T-helper 1 cell treated with Interleukin-12 subunit alpha and Interleukin-12 subunit beta and Interleukin-4 antibody, amounts not matched to agents 30 μg/mL and 1 μg/mL, for 36 hours (primary cell): ENCODE measurements around the gene MRPS34.

Experiments used
- H3K27ac Mint-ChIP-seq: one replicate; pipeline ENCODE4 v1.8.0; 2021; ENCODE audit warnings: mild to moderate bottlenecking, mixed read lengths
- H3K27me3 Mint-ChIP-seq: one replicate; pipeline ENCODE4 v1.8.0; 2021; ENCODE audit warnings: low read depth, mixed read lengths
- H3K36me3 Mint-ChIP-seq: one replicate; pipeline ENCODE4 v1.8.0; 2021; ENCODE audit warnings: low read depth, mixed read lengths
- H3K4me1 Mint-ChIP-seq: one replicate; pipeline ENCODE4 v1.8.0; 2021; ENCODE audit warnings: low read depth, mixed read lengths
- H3K4me3 Mint-ChIP-seq: one replicate; pipeline ENCODE4 v1.8.0; 2021; ENCODE audit warnings: mild to moderate bottlenecking, moderate library complexity, mixed read lengths
- H3K9me3 Mint-ChIP-seq: one replicate; pipeline ENCODE4 v1.8.0; 2021; ENCODE audit warnings: mixed read lengths

The MRPS34 gene

DNA sequence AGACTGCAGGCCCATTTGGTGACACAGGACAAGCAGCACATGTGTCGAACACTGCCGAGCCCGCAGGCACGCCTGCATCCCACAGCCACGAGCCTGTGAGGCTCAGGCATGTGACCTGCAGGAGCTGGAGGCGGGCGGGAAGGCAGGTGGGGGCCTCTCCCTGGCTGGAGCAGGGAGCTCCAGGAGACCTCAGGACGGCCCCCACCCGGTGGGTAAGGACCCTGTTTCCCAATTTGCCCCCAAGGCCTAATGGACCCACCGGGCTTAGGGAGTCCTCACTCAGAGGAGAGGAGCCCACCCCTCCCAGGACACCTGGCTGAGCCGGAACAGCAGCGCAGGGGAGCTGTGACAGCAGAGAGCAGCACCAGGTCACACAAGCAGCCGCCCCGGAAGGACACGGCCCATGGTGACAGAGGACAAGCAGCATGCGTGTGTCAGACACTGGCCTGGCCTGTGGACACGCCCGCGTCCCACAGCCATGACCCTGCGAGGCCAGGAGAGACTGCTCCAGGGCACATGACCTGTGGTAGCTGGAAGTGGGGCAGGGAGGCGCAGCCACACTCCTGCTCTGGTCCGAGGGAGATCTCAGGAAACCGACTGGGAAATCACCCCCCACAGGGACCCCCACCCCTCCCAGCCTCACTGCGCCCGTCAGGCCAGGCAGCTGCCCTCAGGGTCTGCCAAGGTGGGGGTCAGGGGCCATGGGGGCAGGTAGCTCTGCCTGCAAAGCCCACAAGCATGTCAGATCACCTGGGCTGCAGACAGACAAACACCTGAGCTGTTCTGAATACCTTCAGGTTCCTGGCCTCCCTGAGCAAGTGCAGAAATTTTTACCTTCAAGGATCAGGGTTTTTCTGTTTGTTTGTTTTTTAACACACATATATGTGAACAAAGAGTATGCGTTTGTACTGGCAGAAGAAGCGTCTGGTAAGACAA is 7.1 kb upstream of the MRPS34 start:
- H3K27me3 Mint-ChIP-seq, result no peaks in the 10 kb centered on the region
- H3K4me3 Mint-ChIP-seq, result peak overlapping the region; percentile 17
- peaks cover 3% of the 10 kb centered on the region for H3K4me1 Mint-ChIP-seq
- peaks cover 4% of the 10 kb centered on the region for H3K36me3 Mint-ChIP-seq
- H3K27ac Mint-ChIP-seq, result no peak overlapping the region
- no peaks in the 10 kb centered on the region for H3K9me3 Mint-ChIP-seq

GRCh38 chr16:1779234-1779701 is 6.3 kb upstream of the MRPS34 start:
- no peak overlapping the region for H3K4me3 Mint-ChIP-seq
- no peaks in the 10 kb centered on the region for H3K9me3 Mint-ChIP-seq
- H3K4me1 Mint-ChIP-seq, result peaks cover 3% of the 10 kb centered on the region
- no peaks in the 10 kb centered on the region for H3K27me3 Mint-ChIP-seq
- peaks cover 4% of the 10 kb centered on the region for H3K36me3 Mint-ChIP-seq
- H3K27ac Mint-ChIP-seq, result no peak overlapping the region

DNA sequence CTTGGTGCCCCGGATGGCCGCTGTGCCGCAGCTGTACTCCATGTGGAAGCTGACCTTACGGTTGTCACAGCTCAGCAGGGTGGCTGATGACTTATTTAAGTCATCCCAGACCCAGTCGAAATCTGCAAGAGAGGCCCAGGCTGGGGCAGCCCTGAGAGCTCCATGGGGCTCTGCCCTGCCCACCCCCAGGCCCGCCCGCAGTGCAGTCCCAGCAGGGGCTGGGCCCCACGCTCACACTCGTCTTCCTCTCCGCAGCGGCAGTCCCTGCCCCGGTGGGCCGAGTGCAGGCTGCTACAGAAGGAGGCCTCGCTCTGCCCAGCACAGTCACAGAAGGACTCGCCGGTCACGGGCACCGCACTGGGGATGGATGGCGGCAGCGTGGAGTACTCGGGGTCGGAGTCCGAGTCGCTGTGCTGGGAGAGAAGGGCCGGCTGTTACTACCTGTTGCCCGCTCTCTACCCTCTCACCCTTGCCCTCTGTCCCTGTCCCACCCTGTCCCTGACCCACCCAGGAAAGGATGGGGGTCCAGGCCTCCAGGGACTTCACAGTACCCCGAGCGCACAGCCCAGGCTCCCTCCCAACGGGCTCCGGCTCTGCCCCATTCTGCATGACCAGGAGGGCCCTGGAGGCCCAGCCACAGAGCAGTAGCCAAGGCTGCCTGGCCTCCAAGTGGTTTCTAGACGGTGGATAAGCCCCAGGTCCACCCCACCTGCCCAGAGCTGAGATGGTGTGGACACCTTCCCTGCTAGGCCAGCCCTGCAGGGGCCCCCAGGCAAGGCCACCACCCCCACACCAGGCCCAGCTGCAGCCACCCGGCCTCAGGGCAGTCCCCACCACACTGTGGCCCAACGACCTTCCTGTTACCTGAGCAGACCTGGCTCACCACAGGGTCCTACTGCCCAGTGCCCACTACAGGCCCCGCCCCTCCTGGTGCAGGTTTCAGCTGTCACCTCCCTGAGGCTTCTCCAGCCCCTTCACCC is 5.6 kb upstream of the MRPS34 start:
- no peaks in the 10 kb centered on the region for H3K9me3 Mint-ChIP-seq
- no peak overlapping the region for H3K27ac Mint-ChIP-seq
- peaks cover 4% of the 10 kb centered on the region for H3K36me3 Mint-ChIP-seq
- H3K4me3 Mint-ChIP-seq, result no peak overlapping the region
- H3K27me3 Mint-ChIP-seq, result no peaks in the 10 kb centered on the region
- H3K4me1 Mint-ChIP-seq, result peaks cover 3% of the 10 kb centered on the region

GRCh38 chr16:1777375-1778199 is 4.7 kb upstream of the MRPS34 start:
- no peak overlapping the region for H3K4me3 Mint-ChIP-seq
- peaks cover 3% of the 10 kb centered on the region for H3K4me1 Mint-ChIP-seq

DNA sequence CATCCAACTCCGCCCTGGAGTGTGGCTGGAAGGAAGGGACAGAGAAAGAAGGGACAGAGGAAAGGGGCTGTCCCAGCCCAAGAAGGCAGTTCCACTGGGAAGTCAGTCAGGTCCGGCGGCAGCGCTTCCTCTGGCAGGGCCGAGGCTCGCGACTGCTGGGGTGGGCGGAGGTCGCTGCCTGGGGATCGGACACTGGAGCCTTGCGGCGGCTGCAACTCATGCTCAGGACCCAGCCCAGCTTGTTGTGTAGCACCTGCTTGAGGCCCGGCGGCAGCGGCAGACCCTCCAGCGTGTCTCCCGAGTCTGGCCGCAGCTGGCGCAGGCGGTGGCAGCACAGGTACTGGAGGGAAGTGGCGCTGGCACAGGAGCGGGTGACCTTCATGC is 4.0 kb upstream of the MRPS34 start:
- Mint-ChIP-seq H3K27me3 (no peaks in the 10 kb centered on the region), H3K27ac (no peak overlapping the region), H3K4me3 (no peak overlapping the region), H3K36me3 (peaks cover 7% of the 10 kb centered on the region), H3K4me1 (peaks cover 7% of the 10 kb centered on the region), H3K9me3 (no peaks in the 10 kb centered on the region)

More at GRCh38 chr16:1777375-1778199, 4.7 kb upstream of the MRPS34 start:
- peaks cover 1% of the 10 kb centered on the region for H3K36me3 Mint-ChIP-seq
- H3K27ac Mint-ChIP-seq, result no peak overlapping the region
- H3K27me3 Mint-ChIP-seq, result no peaks in the 10 kb centered on the region
- no peaks in the 10 kb centered on the region for H3K9me3 Mint-ChIP-seq

DNA sequence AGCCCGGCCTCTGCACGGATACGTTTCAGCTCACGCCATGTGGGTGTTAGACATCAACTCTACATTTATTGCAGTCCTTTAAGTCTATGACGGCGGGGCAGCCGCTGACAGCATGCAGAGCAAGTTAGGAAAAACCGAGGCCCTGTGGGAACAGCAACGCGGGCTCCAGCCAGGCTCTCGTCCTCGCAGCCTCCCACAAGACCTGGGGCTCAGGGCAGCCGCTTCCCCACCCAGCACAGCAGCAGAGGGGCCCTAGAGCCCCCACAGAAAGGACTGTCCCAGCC is 3.7 kb upstream of the MRPS34 start:
- Mint-ChIP-seq H3K27ac (no peak overlapping the region), H3K36me3 (peaks cover 10% of the 10 kb centered on the region), H3K4me3 (no peak overlapping the region), H3K9me3 (no peaks in the 10 kb centered on the region), H3K27me3 (no peaks in the 10 kb centered on the region), H3K4me1 (peaks cover 5% of the 10 kb centered on the region)

DNA sequence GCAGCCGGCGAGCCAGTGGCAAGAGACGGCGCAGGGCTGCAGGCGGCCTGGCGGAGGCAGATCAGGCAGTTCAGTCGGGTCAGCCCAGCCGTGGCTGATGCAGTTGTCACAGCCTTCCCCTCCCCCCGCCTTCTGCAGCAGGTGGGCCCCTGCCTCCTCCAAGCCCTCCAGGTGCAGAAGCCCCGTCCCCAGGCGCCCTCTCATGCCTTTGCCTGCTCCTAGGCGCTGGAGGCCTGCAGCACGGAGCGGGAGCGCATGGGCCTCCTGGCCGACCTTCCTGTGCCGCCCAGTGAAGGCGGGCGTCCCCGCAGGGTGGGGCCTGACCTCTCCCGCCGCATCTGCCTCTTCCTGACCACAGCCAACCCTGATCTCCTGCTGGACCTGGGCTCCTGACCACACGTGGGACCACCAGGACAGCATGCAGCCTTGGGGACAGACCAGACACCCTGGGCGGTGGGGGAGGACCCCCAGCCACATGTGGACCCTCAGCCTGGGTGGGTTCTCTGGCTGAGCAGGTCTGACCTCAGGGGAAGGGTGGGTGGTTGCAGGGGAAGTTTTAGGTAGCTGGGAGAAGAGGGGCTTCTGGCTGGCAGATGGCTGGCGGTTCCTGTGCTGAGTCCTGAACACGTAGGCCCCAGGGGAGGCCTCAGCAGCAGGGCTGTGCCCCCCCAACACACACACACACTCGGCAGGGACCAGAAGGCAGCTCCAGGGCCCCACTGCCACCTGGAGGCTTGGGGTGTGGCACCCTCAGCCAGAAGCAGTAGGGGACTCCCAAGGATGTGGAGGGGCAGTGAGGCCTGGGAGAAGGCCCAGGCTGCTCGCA is 3.1 kb upstream of the MRPS34 start:
- no peak overlapping the region for H3K27ac Mint-ChIP-seq
- peaks cover 10% of the 10 kb centered on the region for H3K36me3 Mint-ChIP-seq
- no peak overlapping the region for H3K4me3 Mint-ChIP-seq
- peaks cover 4% of the 10 kb centered on the region for H3K4me1 Mint-ChIP-seq
- no peaks in the 10 kb centered on the region for H3K9me3 Mint-ChIP-seq
- no peaks in the 10 kb centered on the region for H3K27me3 Mint-ChIP-seq

DNA sequence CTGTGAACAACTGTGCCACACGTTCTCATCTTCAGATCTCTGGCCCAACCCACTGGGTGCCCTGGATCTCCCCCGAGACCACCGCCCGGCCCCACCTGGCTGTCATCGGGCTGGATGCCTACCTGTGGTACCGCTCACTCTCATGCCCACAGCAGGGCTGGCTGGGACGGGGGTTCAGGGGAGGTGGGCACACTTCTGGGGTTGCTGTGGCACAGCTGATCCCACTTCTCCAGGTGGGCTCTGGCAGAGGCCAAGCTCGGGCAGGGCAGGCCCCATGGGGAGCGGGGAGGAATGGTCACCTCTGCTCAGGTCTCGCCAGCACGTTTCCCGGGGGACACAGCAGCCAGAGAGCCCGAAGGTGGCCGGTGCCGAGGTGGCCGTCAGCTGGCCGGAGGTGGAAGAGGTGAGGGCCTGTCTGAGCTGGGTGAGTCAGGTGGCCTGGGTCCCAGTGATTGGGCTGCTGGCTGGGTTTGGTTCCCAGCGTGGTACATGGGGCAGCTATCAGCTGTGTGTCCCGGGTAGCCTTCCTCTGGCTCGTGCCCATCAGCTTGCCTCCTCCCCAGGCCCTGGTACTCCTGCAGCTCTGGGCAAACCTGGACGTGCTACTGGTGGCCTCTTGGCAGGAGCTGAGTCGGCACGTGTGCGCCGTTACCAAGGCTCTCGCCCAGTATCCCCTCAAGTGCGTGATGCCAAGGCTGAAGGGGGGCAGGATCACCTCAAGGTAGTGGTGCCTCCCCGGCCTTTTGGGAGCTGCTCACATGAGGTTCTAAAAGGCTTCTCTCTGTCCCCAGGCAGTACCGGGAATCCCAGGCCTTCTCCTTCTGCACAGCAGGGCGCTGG is 2.3 kb upstream of the MRPS34 start:
- Mint-ChIP-seq H3K27me3 (no peaks in the 10 kb centered on the region), H3K4me3 (no peak overlapping the region), H3K4me1 (peaks cover 4% of the 10 kb centered on the region), H3K27ac (no peak overlapping the region), H3K9me3 (no peaks in the 10 kb centered on the region), H3K36me3 (peaks cover 10% of the 10 kb centered on the region)

- no peak overlapping the region for H3K4me3 Mint-ChIP-seq
- H3K36me3 Mint-ChIP-seq, result peaks cover 12% of the 10 kb centered on the region
- no peaks in the 10 kb centered on the region for H3K27me3 Mint-ChIP-seq
- H3K9me3 Mint-ChIP-seq, result no peaks in the 10 kb centered on the region
- no peak overlapping the region for H3K27ac Mint-ChIP-seq
- peaks cover 4% of the 10 kb centered on the region for H3K4me1 Mint-ChIP-seq
Measured at GRCh38 chr16:1774448-1774780, 1.5 kb upstream of the MRPS34 start.

GRCh38 chr16:1773703-1774447 is 941 bp upstream of the MRPS34 start:
- peaks cover 11% of the 10 kb centered on the region for H3K36me3 Mint-ChIP-seq
- H3K27me3 Mint-ChIP-seq, result no peaks in the 10 kb centered on the region
- no peaks in the 10 kb centered on the region for H3K9me3 Mint-ChIP-seq
- peak overlapping the region; percentile 77 for H3K4me3 Mint-ChIP-seq
- H3K4me1 Mint-ChIP-seq, result peaks cover 4% of the 10 kb centered on the region
- H3K27ac Mint-ChIP-seq, result no peak overlapping the region

DNA sequence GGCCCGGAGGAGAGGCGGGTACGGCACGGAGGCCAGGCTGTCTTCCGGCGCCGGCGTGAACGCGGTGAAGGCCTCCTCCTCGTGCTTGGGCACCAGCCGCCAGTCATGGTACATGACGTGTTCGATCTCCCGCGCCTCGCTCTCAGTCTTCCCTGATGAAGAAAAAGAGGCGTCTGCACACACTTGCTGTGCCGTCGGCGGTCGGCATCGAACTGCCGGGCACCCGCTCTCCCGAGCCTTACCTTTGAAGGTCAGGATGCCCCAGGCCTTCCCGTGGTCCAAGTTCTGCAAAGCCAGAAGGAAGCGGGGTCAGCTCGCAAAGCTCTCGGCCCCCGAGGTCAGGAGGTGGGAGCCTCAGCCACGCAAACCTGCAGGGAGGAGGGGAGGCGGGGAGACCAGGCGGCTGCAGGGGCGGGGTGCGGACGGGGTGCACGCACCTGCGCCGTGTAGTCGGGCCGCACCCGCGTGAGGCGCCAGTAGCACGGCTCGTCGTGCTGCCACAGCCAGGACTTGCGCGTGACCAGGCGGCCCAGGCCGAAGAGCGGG is 499 bp downstream of the MRPS34 start, which contains the start of gene EME2:
TSS of gene EME2 (plus strand) at position 449 of the 546 bp plus-strand sequence. CDS start 418 bp downstream, outside the sequence.
- H3K4me1 Mint-ChIP-seq, result peaks cover 4% of the 10 kb centered on the region
- peak within 1 kb of the TSS; percentile 100 for H3K4me3 Mint-ChIP-seq
- peaks cover 11% of the 10 kb centered on the region for H3K36me3 Mint-ChIP-seq
- peak within 1 kb of the TSS; percentile 99 for H3K27ac Mint-ChIP-seq
- H3K9me3 Mint-ChIP-seq, result no peaks in the 10 kb centered on the region
- no peaks in the 10 kb centered on the region for H3K27me3 Mint-ChIP-seq

DNA sequence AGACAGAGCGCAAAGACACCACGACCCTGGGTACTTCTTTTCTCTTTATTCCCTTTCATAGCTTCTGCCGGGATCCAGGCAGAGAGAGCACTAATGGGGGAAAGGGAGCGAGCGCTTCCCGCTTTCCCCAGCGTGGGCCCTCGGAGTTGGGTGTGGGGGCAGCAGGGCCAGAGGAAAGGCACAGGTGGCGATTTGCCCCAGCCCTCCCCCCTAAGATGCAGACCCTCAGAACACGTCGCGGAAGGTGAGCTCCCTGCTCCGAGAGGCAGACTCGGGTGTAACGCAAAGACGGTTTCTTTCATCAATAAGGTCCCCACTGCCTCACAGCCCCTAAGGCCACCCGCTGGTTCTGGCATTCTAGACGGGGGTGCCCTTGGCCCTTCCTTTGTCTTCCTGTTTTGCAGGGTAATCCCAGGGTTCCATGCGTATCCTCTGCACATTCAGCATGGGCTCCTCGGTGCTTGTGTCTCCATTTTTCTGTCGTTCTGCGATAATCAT is 1.0 kb downstream of the MRPS34 start:
- H3K36me3 Mint-ChIP-seq, result peaks cover 13% of the 10 kb centered on the region
- H3K9me3 Mint-ChIP-seq, result no peaks in the 10 kb centered on the region
- no peaks in the 10 kb centered on the region for H3K27me3 Mint-ChIP-seq
- H3K4me1 Mint-ChIP-seq, result peaks cover 4% of the 10 kb centered on the region
- peak overlapping the region; percentile 100 for H3K4me3 Mint-ChIP-seq
- peak overlapping the region; percentile 99 for H3K27ac Mint-ChIP-seq
